NCI-H2107 treated with DMSO at 0.1 percent for 48 hours (cell line): Measurements from ENCODE around the gene PLSCR2.
"Not testable (repeated sequence)": the region's sequence is repeated elsewhere in the genome, so short reads cannot be mapped to it uniquely, and the experiment has no call there.

Experiments used
- DNase-seq: peaks from one replicate; lab custom pipeline; 2025; ENCODE audit not compliant: unreplicated experiment; lab: John Stamatoyannopoulos, UW

Gene PLSCR2

GRCh38 chr3:146491303-146491702, 21.9 kb upstream of the PLSCR2 start:
- DNase-seq = no peak

DNA sequence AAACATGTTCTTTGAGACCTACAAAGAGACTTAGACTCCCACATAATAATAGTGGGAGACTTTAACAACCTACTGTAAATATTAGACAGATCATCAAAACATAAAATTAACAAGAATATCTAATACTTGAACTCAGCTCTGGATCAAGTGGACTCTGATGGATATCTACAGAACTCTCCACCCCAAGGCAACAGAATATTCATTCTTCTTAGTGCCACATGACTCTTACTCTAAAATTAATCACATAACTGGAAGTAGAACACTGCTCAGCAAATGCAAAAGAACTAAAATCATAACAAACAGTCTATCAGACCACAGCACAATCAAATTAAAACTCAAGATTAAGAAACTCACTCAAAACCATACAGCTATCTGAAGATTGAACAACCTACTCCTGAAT, 15.9 kb upstream of the PLSCR2 start:
- no peak for DNase-seq

GRCh38 chr3:146476094-146476740, 6.9 kb upstream of the PLSCR2 start:
- DNase-seq = no peak

GRCh38 chr3:146474976-146475375, 5.6 kb upstream of the PLSCR2 start:
- not testable (repeated sequence) for DNase-seq

DNA sequence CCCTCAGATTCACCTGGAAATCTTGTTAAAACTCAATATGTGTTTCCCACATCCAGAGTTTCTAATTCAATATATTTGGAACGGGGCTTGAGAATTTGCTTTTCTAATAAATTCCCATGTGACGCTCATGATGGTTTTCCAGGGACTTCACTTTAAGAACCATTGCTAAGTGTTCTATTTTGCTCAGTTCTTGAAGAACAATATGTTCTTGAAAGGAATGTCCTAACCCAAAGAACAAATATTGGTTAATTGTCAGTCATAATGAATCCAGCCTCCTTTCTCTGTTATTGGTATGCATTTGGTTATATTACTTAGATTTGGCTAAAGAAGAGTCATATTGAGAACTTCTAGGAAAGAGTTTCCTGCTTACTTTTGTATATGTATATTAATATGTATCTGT, 4.4 kb upstream of the PLSCR2 start:
- no peak for DNase-seq

GRCh38 chr3:146472611-146473010, 3.2 kb upstream of the PLSCR2 start:
- DNase-seq = no peak

DNA sequence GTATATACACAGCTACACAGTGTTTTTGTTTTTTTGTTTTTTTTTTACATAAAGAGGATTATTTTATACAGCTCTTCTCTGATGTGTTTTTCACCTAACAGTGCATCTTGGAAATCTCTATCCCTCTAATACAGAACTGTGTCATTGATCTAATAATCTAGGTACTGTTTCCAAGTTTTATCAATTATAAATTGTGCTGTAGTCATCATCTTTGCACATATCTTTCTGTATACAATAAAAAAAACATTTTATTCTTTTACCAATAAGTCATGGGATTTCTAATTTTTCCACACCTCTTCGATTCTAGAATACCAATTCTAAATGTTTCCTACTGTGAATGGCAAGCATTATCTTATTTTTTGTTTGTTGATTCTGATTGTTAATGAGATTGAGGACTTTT, 1.7 kb upstream of the PLSCR2 start:
- no peak for DNase-seq

DNA sequence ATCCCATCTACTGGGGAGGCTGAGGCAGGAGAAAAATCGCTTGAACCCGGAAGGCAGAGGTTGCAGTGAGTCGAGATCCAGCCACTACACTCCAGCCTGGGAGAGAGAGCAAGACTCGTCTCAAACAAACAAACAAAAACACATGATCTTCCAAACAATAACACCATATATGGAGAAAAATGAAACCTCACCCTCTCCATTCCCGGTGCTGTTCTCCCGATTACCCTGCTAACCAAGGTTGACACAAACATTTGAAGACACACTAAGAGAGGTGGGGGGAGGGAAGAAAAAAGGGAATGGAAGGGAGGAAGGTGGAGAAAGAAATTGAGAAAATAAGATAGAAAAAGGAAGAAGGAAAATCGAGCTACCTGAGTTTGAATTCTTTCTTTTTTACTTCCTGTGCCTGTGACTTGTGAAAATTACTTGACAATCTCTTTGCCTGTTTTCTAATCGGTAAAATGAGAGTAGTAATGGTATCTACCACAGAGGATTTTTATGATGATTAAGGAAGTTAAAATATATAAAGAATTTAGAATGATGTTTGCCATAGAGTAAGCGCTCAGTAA, 1.1 kb upstream of the PLSCR2 start:
- DNase-seq = peak; percentile 39

DNA sequence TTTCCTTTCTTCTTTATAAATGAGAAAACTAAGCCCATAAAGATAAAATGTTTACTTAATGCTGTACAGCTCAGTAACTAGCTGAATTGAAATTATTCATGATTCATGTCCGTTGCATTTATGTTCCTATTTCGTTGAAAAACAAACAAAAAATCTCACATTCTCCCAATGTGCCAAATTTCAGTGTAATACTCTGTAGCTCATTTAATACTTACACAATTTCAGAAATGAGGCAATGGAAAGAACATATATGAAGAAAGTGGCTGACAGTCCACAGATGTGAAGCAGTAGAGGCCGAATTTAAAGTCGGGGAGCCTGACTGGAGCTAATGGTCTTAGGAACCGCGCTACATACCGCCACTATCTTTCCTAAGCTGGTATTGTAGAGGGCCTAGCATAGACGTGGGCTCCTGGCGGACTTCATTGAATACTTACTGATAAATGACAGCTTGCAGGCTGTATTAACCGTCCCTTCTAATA, 651 bp downstream of the PLSCR2 start:
- no peak for DNase-seq

DNA sequence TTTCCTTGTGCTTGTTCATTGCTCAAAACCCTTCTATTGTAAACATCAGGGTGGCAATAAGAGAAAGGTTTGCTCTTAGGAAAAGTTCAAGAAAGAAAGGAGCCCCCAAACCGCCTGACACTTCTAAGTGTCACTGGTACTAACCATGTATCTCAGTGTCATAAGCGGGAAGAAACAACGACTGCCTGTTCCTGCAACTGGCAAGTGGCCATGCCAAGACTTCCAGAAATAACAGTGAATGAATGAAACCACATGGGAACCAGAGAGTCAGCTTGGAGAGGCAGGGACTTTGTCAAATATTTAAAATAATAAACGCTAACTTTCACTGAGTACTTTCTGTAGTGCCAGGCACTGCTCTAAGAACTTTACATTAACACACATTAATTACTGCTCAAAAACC, 1.1 kb downstream of the PLSCR2 start:
- DNase-seq = no peak

DNA sequence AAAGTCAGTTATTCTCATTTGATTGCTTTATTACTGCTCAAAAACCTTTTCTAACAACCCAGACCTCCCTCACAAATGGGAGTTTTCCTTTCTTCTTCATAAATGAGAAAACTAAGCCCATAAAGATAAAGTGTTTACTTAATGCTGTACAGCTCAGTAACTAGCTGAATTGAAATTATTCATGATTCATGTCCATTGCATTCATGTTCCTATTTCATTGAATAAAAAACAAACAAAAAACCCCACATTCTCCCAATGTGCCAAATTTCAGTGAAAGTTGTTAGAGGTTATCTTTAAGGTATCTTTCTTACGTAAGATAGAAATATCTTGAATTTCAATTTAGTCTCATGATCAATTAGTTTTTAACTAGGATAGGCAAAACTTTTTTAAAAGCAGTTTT, 2.8 kb downstream of the PLSCR2 start:
- no peak for DNase-seq

DNA sequence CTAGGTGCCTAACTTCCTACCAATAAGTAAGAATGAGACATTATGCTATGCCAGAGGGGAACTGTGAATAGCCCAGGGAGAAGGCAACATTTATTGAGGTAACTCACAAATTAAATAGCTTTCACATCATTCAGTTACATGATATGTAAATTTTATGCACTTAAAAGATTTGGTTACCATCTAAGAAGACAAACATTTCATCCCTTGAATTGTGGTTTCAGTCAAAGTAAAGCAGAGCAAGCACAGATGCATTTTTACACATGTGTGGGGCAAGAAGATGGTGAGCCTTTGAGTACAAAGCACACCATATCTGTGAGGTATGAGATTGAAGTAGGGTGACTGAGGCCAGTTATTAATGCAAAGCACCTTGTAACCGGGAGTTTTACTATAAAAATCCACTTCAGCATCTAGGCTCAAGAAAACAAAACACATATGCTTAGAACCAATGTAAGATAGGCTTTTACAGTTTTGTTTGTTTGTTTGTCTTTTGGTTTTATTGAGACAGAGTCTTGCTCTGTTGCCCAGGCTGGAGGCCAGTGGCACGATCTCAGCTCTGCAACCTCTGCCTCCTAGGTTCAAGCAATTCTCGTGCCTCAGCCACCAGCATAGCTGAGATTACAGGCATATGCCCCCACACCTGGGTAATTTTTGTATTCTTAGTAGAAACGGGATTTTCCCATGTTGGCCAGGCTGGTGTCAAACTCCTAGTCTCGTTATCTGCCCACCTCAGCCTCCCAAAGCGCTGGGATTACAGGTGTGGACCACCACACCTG, 3.5 kb downstream of the PLSCR2 start:
- DNase-seq = no peak

GRCh38 chr3:146464783-146465182, 4.6 kb downstream of the PLSCR2 start:
- no peak for DNase-seq

DNA sequence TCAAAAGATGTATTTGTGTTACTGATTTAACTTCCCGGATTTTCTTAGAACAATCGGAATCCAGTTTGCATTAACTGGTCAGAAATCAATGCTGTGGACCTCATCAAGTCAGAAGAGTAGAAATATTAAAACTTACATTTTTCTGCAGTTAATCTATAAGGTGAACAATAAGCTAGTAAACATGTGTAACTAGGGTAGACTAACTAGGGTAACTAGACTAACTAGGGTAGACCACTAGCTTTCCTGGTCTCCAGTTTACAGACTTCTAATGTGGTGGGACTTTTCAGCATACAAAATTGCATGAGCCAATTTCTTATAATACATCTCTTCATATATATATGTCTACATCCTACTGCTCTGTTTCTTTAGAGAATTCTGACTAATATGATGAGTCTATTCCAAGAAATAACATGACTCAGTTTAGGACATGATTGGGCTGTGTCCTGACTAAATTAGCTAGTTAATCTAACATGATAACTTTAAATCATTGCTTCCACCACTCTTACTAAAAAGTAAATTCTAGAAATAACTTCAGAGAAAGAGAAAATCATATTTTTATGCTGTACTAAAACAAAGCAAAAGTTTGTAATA, 5.3 kb downstream of the PLSCR2 start:
- no peak for DNase-seq

GRCh38 chr3:146454796-146455195, 14.6 kb downstream of the PLSCR2 start:
- DNase-seq = no peak

DNA sequence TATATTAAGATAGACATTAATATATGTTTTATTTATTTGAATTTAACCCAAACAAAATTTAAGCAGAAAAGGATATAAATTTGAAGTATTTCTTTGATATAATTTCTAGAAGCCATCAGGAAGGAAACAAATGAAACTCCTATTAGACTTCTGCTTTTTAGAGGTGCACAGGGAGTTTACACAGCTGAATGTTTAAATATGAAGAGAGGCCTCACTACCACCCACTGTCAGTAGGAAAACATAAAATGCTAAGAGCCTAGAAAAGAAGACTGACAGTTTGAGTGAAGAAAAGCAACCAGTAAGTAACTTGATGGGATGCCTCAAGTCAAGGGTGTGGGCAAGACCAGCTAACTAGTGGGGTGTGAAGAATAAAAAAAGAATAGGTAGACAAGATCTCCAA, 19.7 kb downstream of the PLSCR2 start:
- no peak for DNase-seq

GRCh38 chr3:146449076-146449475, 20.3 kb downstream of the PLSCR2 start:
- DNase-seq = peak; percentile 4

GRCh38 chr3:146446026-146446425, 23.3 kb downstream of the PLSCR2 start:
- DNase-seq = no peak

DNA sequence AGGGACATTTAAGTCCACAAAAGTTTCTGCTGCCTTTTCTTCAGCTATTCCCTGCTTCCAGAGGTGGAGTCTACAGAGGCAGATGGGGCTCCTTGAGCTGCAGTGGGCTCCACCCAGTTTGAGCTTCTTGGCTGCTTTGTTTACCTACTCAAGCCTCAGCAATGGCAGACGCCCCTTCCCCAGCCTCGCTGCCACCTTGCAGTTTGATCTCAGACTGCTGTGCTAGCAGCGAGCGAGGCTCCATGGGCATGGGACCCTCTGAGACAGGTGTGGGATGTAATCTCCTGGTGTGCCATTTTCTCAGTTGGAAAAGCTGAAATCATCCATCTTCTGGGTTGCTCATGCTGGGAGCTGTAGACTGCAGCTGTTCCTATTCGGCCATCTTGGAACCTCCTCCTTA, 29.1 kb downstream of the PLSCR2 start:
- not testable (repeated sequence) for DNase-seq

DNA sequence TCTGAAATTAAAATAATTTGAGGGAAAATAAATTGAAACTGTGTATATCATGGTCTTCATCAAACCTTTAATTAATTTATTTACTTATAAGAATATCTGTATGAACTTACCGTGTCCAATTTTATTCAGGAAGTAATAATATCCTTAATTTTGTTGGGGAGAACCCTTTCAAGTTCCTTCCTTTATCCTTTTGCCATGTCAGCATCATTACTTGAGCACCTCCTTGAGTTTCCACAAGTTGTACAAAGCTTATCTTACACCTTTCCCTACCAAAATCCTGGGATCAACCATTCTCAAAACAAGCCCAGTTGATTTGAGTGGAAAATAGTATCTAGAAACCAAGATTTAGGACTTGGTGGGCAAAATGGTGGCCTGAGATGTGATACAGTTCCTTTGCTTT, 37.3 kb downstream of the PLSCR2 start:
- DNase-seq = no peak

DNA sequence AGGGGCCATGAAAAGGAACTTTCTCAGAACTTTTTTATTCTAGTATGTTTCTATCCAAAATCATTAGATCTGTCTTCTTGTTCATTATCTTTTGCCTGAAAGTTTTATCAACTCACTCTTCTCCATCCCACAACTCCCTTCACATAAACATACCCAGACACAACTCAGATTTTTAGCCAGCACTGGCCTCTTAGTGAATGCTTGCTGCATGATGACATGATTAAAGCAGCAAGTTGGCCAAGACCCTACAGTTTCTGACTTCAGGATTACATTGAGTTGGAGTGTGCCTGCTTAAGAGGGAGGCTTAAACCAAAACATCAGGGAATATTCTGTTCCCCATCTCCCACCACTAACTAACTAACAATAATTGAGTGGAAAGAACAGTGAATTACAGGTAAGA, 38.1 kb downstream of the PLSCR2 start:
- no peak for DNase-seq

DNA sequence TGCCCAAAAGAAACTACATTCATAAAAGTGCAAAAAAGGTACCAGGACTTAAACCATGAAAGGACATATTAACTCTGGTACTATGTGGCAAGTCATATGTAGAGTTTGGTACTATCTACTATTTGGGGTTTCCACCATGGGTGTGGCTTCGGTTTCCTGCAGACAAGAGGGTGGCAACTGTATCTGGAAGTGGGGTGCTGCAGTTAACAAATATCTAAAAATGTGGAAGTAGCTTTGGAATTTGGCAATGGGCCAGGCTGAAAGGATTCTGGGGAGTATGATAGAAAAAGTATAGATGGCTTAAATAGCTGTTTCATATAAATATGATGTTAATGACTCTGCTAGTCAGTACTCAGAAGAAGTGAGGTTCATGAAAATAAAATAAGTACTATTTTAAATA, 44.0 kb downstream of the PLSCR2 start:
- no peak for DNase-seq
